K562 (cell line): ENCODE results near the gene LAT. TPM values are rescaled to one million over a fixed set of nuclear protein-coding genes. Genes with fewer than 3 reads are reported as not detected.

Experiments used
- ATF7 ChIP-seq: fragments of 450-650 bp; IDR thresholded peaks from 2 replicates; pipeline ENCODE4 v1.7.1; 2014; ENCODE audit warnings: mild to moderate bottlenecking, moderate library complexity
- BDP1 ChIP-seq: IDR thresholded peaks from 3 replicates; pipeline ENCODE4 v1.6.1; 2011; ENCODE audit not compliant: insufficient read length, insufficient read depth
- CBX2 ChIP-seq: fragments of 200-600 bp; sonication (generic); IDR thresholded peaks from one replicate; pipeline ENCODE4 v1.6.1; 2012; ENCODE audit warnings: mild to moderate bottlenecking, low read length, inconsistent platforms; ENCODE audit not compliant: insufficient read depth, poor library complexity, severe bottlenecking
- CSDE1 ChIP-seq, 2 experiments: fragments of 450-650 bp; IDR thresholded peaks; 2 replicates each; pipeline ENCODE4 v1.6.1; 2016; ENCODE audit warnings: mild to moderate bottlenecking in 1 of 2
- EP400 ChIP-seq: fragments of 450-650 bp; IDR thresholded peaks from 2 replicates; pipeline ENCODE4 v1.6.1; 2017; ENCODE audit warnings: antibody characterized with exemption, mild to moderate bottlenecking, moderate library complexity
- ESRRB ChIP-seq: fragments of 250-450 bp; sonication (Bioruptor Pico); IDR thresholded peaks from 2 replicates; pipeline ENCODE4 v1.5.0; 2020; ENCODE audit warnings: mild to moderate bottlenecking, moderate library complexity, borderline replicate concordance
- HLTF ChIP-seq: fragments of 450-650 bp; IDR thresholded peaks from 2 replicates; pipeline ENCODE4 v1.6.1; 2016
- IRF2 ChIP-seq: sonication (generic); formaldehyde crosslinking; IDR thresholded peaks from 2 replicates; pipeline ENCODE4 v1.8.1; 2022; ENCODE audit warnings: mild to moderate bottlenecking, missing genetic modification reagents
- JUND ChIP-seq, 2 experiments: IDR thresholded peaks; 2 replicates in 1 of 2; 3 replicates in 1 of 2; pipeline ENCODE4 v1.6.1; 2011; ENCODE audit warnings: borderline replicate concordance in 2 of 2, low read depth in 2 of 2, low read length in 2 of 2, improper control_type of control experiment in 1 of 2, missing biosample characterization in 1 of 2, missing genetic modification characterization in 1 of 2, missing genetic modification reagents in 1 of 2
- KDM5B ChIP-seq: fragments of 200-600 bp; sonication (generic); IDR thresholded peaks from 2 replicates; pipeline ENCODE4 v1.6.1; 2012; ENCODE audit warnings: low read depth, mild to moderate bottlenecking, moderate library complexity, low read length, control low read depth, inconsistent platforms; ENCODE audit not compliant: insufficient replicate concordance
- KLF1 ChIP-seq: fragments of 450-650 bp; IDR thresholded peaks from 2 replicates; pipeline ENCODE4 v1.6.1; 2016; ENCODE audit warnings: missing genetic modification characterization, missing compliant biosample characterization
- KLF13 ChIP-seq: fragments of 450-650 bp; IDR thresholded peaks from 2 replicates; pipeline ENCODE4 v1.6.1; 2016; ENCODE audit warnings: missing genetic modification characterization, low read depth, mild to moderate bottlenecking, missing compliant biosample characterization, moderate library complexity, borderline replicate concordance
- KLF16 ChIP-seq: IDR thresholded peaks from 2 replicates; pipeline ENCODE4 v1.6.1; 2016; ENCODE audit warnings: antibody characterized with exemption
- LARP7 ChIP-seq: fragments of 450-650 bp; IDR thresholded peaks from 2 replicates; pipeline ENCODE4 v1.6.1; 2016
- MIER1 ChIP-seq: fragments of 450-650 bp; IDR thresholded peaks from 2 replicates; pipeline ENCODE4 v1.6.1; 2016; ENCODE audit warnings: antibody characterized with exemption, mild to moderate bottlenecking, low read depth
- MTA3 ChIP-seq: fragments of 450-650 bp; formaldehyde crosslinking; IDR thresholded peaks from 2 replicates; pipeline ENCODE4 v1.6.1; 2017; ENCODE audit warnings: mild to moderate bottlenecking, borderline replicate concordance
- POLR2AphosphoS5 ChIP-seq: IDR thresholded peaks from 2 replicates; pipeline ENCODE4 v1.6.1; 2011; ENCODE audit warnings: mild to moderate bottlenecking, low read depth, low read length, moderate library complexity; ENCODE audit not compliant: control insufficient read depth, insufficient read depth
- RBM14 ChIP-seq: fragments of 200-400 bp; formaldehyde crosslinking; IDR thresholded peaks from 2 replicates; pipeline ENCODE4 v1.6.1; 2018; ENCODE audit warnings: low read depth, mild to moderate bottlenecking, low read length, moderate library complexity, borderline replicate concordance; ENCODE audit not compliant: insufficient read depth
- RBM22 ChIP-seq: fragments of 200-400 bp; formaldehyde crosslinking; IDR thresholded peaks from 2 replicates; pipeline ENCODE4 v1.6.1; 2018; ENCODE audit warnings: low read length, low read depth; ENCODE audit not compliant: poor library complexity, severe bottlenecking
- SIN3A ChIP-seq, 2 experiments: fragments of 150-350 bp in 1 of 2; IDR thresholded peaks; 2 replicates each; pipeline ENCODE4 v1.6.1; 2011 to 2016; ENCODE audit warnings: borderline replicate concordance in 2 of 2, low read depth in 2 of 2, low read length in 2 of 2, mild to moderate bottlenecking in 2 of 2, moderate library complexity in 2 of 2; ENCODE audit not compliant: control insufficient read depth in 1 of 2
- SMAD3 ChIP-seq: fragments of 450-650 bp; formaldehyde crosslinking; conservative IDR thresholded peaks from 2 replicates; pipeline ENCODE4 v1.4.0; 2020; ENCODE audit warnings: mild to moderate bottlenecking
- TEAD2 ChIP-seq: fragments of 450-650 bp; IDR thresholded peaks from 2 replicates; pipeline ENCODE4 v1.6.1; 2016; ENCODE audit warnings: missing genetic modification characterization, control low read depth, missing compliant biosample characterization
- XRCC4 ChIP-seq: IDR thresholded peaks from one replicate; pipeline ENCODE4 v1.6.1; 2011; ENCODE audit not compliant: insufficient read depth, insufficient read length; ENCODE audit errors: extremely low read depth
- ZBTB17 ChIP-seq: fragments of 450-650 bp; formaldehyde crosslinking; IDR thresholded peaks from 2 replicates; pipeline ENCODE4 v1.4.0; 2020; ENCODE audit warnings: mild to moderate bottlenecking
- ZNF232 ChIP-seq: sonication (generic); formaldehyde crosslinking; IDR thresholded peaks from 2 replicates; pipeline ENCODE4 v1.8.0; 2022; ENCODE audit warnings: mild to moderate bottlenecking, missing genetic modification reagents
- ZNF274 ChIP-seq: IDR thresholded peaks from 2 replicates; pipeline ENCODE4 v1.6.1; 2011; ENCODE audit warnings: low read depth, mild to moderate bottlenecking, low read length, moderate library complexity, borderline replicate concordance
- ZNF431 ChIP-seq: sonication (generic); formaldehyde crosslinking; IDR thresholded peaks from 2 replicates; pipeline ENCODE4 v1.8.0; 2022; ENCODE audit warnings: mild to moderate bottlenecking, missing genetic modification reagents
- ZNF717 ChIP-seq: fragments of 250-450 bp; sonication (Bioruptor Pico); IDR thresholded peaks from 2 replicates; pipeline ENCODE4 v1.5.0; 2021
- polyA plus RNA-seq, 8 experiments: library from polyadenylated mRNA; depleted of rRNA in 4 of 8; stranded (reverse) in 5 of 8; unstranded in 3 of 8; fragments of >200 nt; fragmentation: Nextera tagmentation in 2 of 8; fragmentation: Illumina TruSeq in 1 of 8; extraction: Ambion mirVana in 2 of 8; extraction: Trizol in 1 of 8; gene quantifications; 2 replicates each; pipeline versions ENCODE4 v1.2.1 to v1.2.3, GENCODE V29; 2011 to 2014; ENCODE audit warnings: inconsistent platforms in 1 of 8, missing spikeins in 1 of 8
- total RNA-seq, 7 experiments: library from RNA; depleted of rRNA in 6 of 7; stranded (reverse); fragments of >200 nt in 6 of 7; fragmentation: Illumina TruSeq in 2 of 7; extraction: Trizol in 2 of 7; gene quantifications; 2 replicates each; pipeline versions ENCODE4 v1.2.1 to v1.2.3, GENCODE V29; 2011 to 2021; ENCODE audit warnings: low replicate concordance in 1 of 7
- TF ChIP-seq, protein P1 (sequence below): fragments of 450-650 bp; formaldehyde crosslinking; IDR thresholded peaks from 2 replicates; pipeline ENCODE4 v1.4.0; 2022; ENCODE audit warnings: missing genetic modification characterization

The LAT gene
- total and polyA plus RNA-seq, 9 of the 15 experiments (the other 6 are each of a cell fraction or from before 2014, with no cell fraction given) = 0.40 to 4.2 (median 1.3) TPM

- TF ChIP-seq MIER1 (no peak), KLF1 (no peak), ZNF274 (no peak), ZNF717 (CRISPR knock-in tag) (no peak), JUND (IDR thresholded peaks at IDR 0.05; ENCODE audit: borderline replicate concordance, low read depth, low read length) (peak; percentile 96), JUND (tag; IDR thresholded peaks at IDR 0.05; ENCODE audit: borderline replicate concordance, low read depth, low read length) (peak; percentile 84; the same call in 1 of the 3 replicates), KDM5B (no peak), ZNF431 (CRISPR knock-in tag) (no peak; the same call in 1 of the 2 replicates), BDP1 (no peak), RBM22 (no peak), MTA3 (no peak), SMAD3 (CRISPR knock-in tag) (no peak), SIN3A (IDR thresholded peaks at IDR 0.05; ENCODE audit: borderline replicate concordance in 2 of 2, control insufficient read depth in 1 of 2, low read depth in 2 of 2, low read length in 2 of 2) (no peak), HLTF (no peak), RBM14 (no peak), CSDE1 (IDR thresholded peaks at IDR 0.05) (no peak), KLF13 (tag) (no peak), LARP7 (no peak), EP400 (no peak), XRCC4 (no peak), KLF16 (peak; percentile 57; the same call in 1 of the 2 replicates), IRF2 (CRISPR knock-in tag) (no peak), ZBTB17 (no peak), CBX2 (no peak), ESRRB (CRISPR knock-in tag) (no peak), ZNF232 (no peak), ATF7 (peak; percentile 65; the same call in 1 of the 2 replicates), TEAD2 (no peak), POLR2AphosphoS5 (0 out of 2 replicates have a peak, but pooled peaks have one; percentile 19)
- TF ChIP-seq, protein P1, sequence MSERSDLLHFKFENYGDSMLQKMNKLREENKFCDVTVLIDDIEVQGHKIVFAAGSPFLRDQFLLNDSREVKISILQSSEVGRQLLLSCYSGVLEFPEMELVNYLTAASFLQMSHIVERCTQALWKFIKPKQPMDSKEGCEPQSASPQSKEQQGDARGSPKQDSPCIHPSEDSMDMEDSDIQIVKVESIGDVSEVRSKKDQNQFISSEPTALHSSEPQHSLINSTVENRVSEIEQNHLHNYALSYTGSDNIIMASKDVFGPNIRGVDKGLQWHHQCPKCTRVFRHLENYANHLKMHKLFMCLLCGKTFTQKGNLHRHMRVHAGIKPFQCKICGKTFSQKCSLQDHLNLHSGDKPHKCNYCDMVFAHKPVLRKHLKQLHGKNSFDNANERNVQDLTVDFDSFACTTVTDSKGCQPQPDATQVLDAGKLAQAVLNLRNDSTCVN (CRISPR knock-in tag) = no peak
Measured at GRCh38 chr16:29029168-29029994, 44.5 kb downstream of the LAT start (continued).
